ENCODE measurements around the gene OLFM2.

DNA sequence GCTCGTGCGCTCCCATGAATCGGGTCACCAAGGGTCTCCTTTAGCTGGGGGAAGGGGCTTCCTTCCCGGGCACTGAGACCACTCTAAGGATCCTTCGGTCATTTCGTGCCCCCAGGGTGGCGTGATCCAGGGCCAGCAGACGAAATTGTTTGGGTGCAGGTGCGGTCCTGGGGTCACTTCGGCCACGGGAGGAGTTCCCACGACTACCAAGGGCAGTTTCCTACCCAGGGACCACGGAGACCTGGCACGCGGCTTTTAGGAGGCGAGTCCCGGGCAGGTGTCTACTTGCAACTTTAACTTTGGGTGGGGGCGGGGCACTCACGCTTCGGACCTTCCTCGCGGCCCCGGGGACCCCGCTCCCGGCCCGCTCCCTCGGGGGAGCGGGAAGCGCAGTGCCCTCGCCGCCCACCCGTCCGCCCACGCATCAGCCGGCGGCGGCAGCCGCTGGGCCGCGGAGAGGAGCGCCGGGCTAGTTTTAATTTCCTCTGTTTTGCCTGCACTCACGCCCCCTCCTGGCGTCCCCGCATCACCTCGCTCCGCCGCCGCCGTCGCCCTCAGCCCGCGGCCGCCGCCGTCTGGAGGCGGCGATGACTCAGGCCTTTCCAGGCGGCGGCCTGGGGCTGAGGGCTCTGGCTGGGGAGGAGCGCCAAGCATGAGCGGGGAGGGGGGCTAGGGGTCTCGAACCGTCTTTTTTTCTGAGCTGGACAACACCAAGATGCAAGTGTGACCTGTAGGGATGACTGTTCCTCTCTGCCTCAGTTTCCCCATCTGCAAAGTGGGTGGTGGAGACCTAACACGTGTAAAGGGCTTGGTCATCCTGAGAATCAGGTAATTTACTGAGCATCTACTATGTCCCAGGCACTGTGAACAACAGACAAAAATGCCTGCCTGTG is 21.8 kb downstream of the OLFM2 start:
- TF ChIP-seq, protein P1, sequence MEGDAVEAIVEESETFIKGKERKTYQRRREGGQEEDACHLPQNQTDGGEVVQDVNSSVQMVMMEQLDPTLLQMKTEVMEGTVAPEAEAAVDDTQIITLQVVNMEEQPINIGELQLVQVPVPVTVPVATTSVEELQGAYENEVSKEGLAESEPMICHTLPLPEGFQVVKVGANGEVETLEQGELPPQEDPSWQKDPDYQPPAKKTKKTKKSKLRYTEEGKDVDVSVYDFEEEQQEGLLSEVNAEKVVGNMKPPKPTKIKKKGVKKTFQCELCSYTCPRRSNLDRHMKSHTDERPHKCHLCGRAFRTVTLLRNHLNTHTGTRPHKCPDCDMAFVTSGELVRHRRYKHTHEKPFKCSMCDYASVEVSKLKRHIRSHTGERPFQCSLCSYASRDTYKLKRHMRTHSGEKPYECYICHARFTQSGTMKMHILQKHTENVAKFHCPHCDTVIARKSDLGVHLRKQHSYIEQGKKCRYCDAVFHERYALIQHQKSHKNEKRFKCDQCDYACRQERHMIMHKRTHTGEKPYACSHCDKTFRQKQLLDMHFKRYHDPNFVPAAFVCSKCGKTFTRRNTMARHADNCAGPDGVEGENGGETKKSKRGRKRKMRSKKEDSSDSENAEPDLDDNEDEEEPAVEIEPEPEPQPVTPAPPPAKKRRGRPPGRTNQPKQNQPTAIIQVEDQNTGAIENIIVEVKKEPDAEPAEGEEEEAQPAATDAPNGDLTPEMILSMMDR (IDR thresholded peaks at IDR 0.05): peak; percentile 29 to 62 (median 50)
- no peak for TF ChIP-seq POLR2A (IDR thresholded peaks at IDR 0.05)
